ENCODE data around the gene TMX2.

TMX2 gene

DNA sequence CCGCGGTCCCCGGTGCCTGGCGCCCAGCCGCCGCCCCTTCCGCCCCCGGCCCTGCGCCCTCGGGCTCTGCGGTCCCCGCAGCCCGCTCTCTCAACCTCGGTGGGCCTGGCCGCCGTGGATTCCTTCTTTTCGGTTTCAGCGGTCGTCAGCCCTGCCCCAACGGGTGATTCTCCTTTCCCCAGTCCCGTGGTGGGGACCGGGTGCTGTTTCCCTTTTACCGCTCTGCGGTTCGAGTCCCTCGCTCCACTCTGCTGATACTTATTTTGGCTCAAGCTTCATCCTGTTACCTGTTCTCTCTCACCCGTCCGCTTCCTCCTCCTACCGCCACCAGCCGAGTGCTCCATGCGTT is 44.0 kb upstream of the TMX2 start:
- intact Hi-C loops (cut with DNase I; ENCODE audit: low total_unique reads) = loop anchor here (5.0 to 10.0 kb wide), 3 partner anchors 46 to 909 kb away; partner anchors contain the start of genes LPXN, MED19, TMX2 and ZFP91
- TF ChIP-seq, protein P1, sequence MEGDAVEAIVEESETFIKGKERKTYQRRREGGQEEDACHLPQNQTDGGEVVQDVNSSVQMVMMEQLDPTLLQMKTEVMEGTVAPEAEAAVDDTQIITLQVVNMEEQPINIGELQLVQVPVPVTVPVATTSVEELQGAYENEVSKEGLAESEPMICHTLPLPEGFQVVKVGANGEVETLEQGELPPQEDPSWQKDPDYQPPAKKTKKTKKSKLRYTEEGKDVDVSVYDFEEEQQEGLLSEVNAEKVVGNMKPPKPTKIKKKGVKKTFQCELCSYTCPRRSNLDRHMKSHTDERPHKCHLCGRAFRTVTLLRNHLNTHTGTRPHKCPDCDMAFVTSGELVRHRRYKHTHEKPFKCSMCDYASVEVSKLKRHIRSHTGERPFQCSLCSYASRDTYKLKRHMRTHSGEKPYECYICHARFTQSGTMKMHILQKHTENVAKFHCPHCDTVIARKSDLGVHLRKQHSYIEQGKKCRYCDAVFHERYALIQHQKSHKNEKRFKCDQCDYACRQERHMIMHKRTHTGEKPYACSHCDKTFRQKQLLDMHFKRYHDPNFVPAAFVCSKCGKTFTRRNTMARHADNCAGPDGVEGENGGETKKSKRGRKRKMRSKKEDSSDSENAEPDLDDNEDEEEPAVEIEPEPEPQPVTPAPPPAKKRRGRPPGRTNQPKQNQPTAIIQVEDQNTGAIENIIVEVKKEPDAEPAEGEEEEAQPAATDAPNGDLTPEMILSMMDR (IDR thresholded peaks at IDR 0.05) = no peak
- no peak for DNase-seq
- H3K36me3 ChIP-seq = peaks cover 14 to 21% (median 18%) of the 10 kb centered on the region in 3 donors
- no peaks in the 10 kb centered on the region for H3K27me3 ChIP-seq
- H3K4me3 ChIP-seq = peak overlapping the region; percentile 72 to 76
- H3K4me1 ChIP-seq = peaks cover 0 to 26% (median 18%) of the 10 kb centered on the region in 4 donors
- peak overlapping the region; percentile 92 to 95 for H3K27ac ChIP-seq
- no peaks in the 10 kb centered on the region for H3K9me3 ChIP-seq

DNA sequence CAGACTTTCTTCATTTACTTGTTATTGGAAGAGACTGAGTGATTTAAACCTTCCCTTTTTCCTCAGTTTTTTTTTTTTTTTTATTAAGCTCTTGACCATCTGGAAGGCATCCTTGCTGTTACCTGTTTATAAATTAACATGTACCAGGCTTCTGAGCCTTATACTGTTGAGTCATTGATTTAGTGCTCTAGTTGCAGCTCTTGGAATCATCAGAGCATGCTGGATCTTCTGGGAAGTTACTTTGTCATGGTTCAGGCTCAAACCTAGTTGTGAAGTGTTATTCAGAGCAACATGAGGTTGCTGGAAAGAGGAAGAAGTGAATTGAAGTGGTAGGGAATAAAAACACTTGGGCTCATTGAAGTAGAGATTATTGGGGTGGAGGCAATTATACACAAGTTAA is 38.1 kb upstream of the TMX2 start:
- Histone ChIP-seq H3K9me3 (no peaks in the 10 kb centered on the region), H3K27ac (no peak overlapping the region), H3K4me1 (peaks cover 0 to 32% (median 13%) of the 10 kb centered on the region in 4 donors), H3K36me3 (peaks cover 21 to 40% (median 39%) of the 10 kb centered on the region in 3 donors), H3K27me3 (no peaks in the 10 kb centered on the region), H3K4me3 (no peak overlapping the region)
- intact Hi-C loops (cut with DNase I; ENCODE audit: low total_unique reads) = no loop called here
- DNase-seq = no peak
- TF ChIP-seq, protein P1 (IDR thresholded peaks at IDR 0.05) = no peak

DNA sequence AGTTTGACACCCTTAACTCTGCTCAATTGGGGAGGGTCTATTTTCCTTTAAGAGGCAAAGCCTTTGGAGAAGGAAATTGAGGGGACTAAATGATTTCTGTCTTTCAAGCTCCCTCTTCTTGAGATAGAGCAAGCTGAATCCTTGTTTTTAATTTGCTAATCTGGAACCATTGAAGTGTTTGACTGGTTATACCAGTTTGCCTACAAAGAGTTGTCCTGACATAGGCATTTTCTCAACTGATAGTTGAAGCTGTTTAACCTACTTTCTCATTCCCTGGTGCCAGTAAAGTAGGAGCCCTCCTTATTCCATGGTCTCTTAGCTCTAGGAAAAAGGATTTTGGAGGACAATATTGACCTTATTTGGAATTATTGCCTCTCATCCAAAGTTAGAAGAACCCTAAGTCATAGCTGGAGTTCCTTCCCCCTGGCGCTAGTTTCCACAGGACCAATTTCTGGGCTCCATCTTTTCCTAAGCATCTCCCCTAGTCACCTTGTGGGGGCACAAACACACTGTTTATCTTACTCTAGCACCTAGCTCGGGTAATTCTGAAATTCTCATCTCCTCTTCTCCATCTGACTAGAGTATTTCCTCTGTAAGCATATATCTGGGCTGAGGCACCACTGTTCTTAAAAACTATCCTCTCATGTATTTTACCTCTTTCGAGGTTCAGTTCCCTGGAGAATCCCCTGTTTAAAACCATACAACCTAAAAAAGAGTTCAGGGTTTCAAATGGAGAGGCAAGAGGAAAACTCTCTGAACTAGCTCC is 37.0 kb upstream of the TMX2 start:
- no peaks in the 10 kb centered on the region for H3K27me3 ChIP-seq
- DNase-seq = no peak
- H3K27ac ChIP-seq = no peak overlapping the region
- peaks cover 0 to 32% (median 15%) of the 10 kb centered on the region in 4 donors for H3K4me1 ChIP-seq
- peaks cover 21 to 40% (median 39%) of the 10 kb centered on the region in 3 donors for H3K36me3 ChIP-seq
- TF ChIP-seq, protein P1 (IDR thresholded peaks at IDR 0.05) = no peak
- intact Hi-C loops (cut with DNase I; ENCODE audit: low total_unique reads) = no loop called here
- no peaks in the 10 kb centered on the region for H3K9me3 ChIP-seq
- H3K4me3 ChIP-seq = no peak overlapping the region

DNA sequence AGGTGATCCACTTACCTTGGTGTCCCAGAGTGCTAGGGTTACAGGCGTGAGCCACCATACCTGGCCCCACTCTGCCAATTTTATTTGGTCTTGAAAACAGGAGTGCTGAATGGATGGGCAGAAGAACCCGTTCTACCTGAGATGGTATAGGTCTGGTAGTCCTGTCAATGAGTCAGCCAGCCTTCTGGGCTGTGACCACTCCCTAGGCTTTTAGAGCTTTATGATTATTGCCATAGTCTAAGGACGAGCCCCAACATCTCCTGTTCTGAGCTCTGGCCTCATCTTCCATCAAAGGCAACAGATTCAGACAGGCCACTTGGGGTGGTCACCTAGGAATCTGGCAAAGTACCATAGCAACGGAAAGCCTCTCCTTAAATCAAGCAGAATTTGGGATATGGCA is 33.0 kb upstream of the TMX2 start:
- H3K4me3 ChIP-seq = no peak overlapping the region
- peaks cover 7 to 42% (median 40%) of the 10 kb centered on the region in 3 donors for H3K36me3 ChIP-seq
- H3K9me3 ChIP-seq = no peaks in the 10 kb centered on the region
- TF ChIP-seq, protein P1 (IDR thresholded peaks at IDR 0.05) = no peak
- intact Hi-C loops (cut with DNase I; ENCODE audit: low total_unique reads) = no loop called here
- H3K4me1 ChIP-seq = peaks cover 0 to 30% (median 16%) of the 10 kb centered on the region in 4 donors
- DNase-seq = no peak
- no peak overlapping the region for H3K27ac ChIP-seq
- no peaks in the 10 kb centered on the region for H3K27me3 ChIP-seq

DNA sequence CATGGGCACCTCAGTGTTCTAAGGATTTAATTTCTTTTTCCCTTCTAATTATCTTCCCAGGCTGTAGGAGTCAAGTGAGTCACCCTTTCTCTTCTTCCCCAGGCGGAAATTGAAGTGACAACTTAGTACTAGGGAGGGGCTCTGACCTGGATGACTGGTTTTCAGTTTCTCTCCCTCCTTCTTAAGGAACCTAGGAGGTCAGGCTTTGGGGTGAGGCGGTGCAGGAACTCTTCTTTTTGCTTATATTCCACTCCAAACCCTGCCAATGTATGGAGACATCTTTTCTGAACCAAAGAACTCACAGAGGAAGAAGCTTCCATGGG is 31.9 kb upstream of the TMX2 start:
- H3K27ac ChIP-seq = no peak overlapping the region

More for the DNA sequence above, 31.9 kb upstream of the TMX2 start:
- TF ChIP-seq, protein P1 (IDR thresholded peaks at IDR 0.05) = no peak
- H3K9me3 ChIP-seq = no peaks in the 10 kb centered on the region
- H3K4me3 ChIP-seq = no peak overlapping the region
- peaks cover 11 to 51% (median 44%) of the 10 kb centered on the region in 3 donors for H3K36me3 ChIP-seq
- no peak for DNase-seq
- intact Hi-C loops (cut with DNase I; ENCODE audit: low total_unique reads) = no loop called here
- H3K27me3 ChIP-seq = no peaks in the 10 kb centered on the region
- H3K4me1 ChIP-seq = peaks cover 0 to 22% (median 14%) of the 10 kb centered on the region in 4 donors
